ENCODE data around the gene PPP1R3E. TPM values are rescaled to one million over a fixed set of nuclear protein-coding genes. Genes with fewer than 3 reads are reported as not detected.

Gene PPP1R3E, protein sequence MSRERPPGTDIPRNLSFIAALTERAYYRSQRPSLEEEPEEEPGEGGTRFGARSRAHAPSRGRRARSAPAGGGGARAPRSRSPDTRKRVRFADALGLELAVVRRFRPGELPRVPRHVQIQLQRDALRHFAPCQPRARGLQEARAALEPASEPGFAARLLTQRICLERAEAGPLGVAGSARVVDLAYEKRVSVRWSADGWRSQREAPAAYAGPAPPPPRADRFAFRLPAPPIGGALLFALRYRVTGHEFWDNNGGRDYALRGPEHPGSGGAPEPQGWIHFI
- 2.9 and 3.4 TPM in 2 replicates for total RNA-seq

GRCh38 chr14:23302290-23303225 lies at the start of gene PPP1R3E:
Gene PPP1R3E, minus strand, starts transcription at chr14:23302859. Its CDS starts 283 bp downstream, at chr14:23302576.
- no peak for TF ChIP-seq CTCF (IDR thresholded peaks at IDR 0.05; ENCODE audit: insufficient read depth, low read length, severe bottlenecking)
- peak; percentile 35 for DNase-seq (ENCODE audit: low read depth)
- Histone ChIP-seq H3K27me3 (ENCODE audit: control insufficient read depth, insufficient read depth, low read length) (no peaks in the 10 kb centered on the region), H3K36me3 (ENCODE audit: control insufficient read depth, insufficient read depth, low read length) (peaks cover 1% of the 10 kb centered on the region), H3K4me3 (ENCODE audit: low read depth, low read length) (peak within 1 kb of the TSS; percentile 55)
- FAIRE-seq, result no peak

DNA sequence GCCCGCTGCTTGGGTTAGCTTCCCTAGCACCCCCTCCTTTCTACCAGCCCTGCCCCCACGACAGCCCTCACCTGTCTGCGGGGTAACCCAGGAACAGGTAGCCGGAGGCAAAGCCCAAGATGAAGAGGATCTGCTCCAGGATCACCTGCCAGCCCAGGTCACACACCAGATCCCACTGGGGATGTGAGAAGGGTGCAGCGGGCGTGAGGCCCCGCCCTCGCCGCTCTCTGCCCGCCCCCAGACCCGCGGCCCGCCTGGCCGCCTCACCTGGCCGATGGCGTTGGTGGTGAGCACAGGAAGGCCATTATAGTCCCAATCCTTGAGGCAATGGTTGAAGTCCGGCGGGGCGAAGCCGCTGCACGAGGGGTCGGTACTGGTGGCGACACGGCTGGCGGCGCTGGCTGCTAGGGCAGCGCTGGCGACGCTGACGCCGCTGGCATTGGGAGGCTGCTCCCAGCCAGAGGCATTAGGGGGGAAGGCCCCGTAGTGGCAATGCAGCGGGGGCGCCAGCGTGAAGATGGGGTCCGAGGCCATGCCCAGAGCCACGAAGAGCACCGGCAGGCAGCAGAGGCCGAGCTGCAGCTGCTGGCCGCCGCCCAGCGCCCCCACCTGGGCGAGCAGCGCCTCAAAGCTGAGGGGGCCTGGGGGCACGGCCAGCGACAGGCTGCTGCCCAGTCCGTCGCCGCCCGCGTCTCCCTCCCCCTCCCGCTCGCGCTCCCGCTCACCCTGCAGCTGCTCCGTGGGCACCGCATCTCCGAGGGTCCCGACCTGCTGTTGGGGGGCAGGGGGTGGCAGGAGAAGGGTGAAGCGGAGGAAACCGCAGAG lies 49.2 kb upstream of the PPP1R3E start:
- H3K36me3 ChIP-seq (ENCODE audit: control insufficient read depth, insufficient read depth, low read length), result no peaks in the 10 kb centered on the region
- FAIRE-seq (no peak), DNase-seq (ENCODE audit: low read depth) (no peak)
- peak; percentile 13 for TF ChIP-seq CTCF (IDR thresholded peaks at IDR 0.05; ENCODE audit: insufficient read depth, low read length, severe bottlenecking)
- H3K4me3 ChIP-seq (ENCODE audit: low read depth, low read length), result peak overlapping the region; percentile 38
- peaks cover 4% of the 10 kb centered on the region for H3K27me3 ChIP-seq (ENCODE audit: control insufficient read depth, insufficient read depth, low read length)

DNA sequence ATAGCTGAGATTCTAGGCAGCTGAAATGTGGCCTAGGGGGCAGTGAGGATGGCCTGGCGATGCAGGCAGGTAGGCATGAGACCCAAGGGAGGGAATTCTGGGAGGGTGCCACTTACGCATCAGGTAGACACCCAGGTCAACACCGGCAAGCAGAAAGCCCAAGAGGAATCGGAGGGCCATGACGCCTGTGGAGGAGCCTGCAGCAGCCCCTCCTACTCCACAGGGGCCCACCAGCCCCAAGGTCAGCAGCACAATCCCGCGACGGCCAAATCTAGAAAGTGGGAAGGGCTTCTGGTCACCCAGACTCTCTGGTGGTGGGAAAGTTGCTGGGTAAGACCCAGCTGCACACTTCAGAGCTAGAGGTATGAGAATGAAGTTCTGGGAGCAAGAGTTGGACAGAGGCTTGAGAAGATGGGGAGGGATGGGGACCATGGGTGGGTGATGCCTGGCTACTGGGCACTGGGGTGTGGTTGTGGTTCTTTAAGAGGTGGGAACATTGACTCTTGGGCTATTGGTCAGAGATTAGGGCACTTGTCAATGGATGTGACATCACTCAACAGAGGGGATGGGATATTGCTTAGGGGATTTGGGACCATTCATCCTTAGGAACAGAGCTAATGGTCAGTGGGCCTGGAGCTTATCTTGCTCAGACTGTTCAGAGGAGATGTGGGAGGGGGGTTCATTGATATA lies 46.6 kb upstream of the PPP1R3E start:
- Histone ChIP-seq H3K27me3 (ENCODE audit: control insufficient read depth, insufficient read depth, low read length) (peaks cover 4% of the 10 kb centered on the region), H3K36me3 (ENCODE audit: control insufficient read depth, insufficient read depth, low read length) (no peaks in the 10 kb centered on the region), H3K4me3 (ENCODE audit: low read depth, low read length) (no peak overlapping the region)
- FAIRE-seq, result no peak
- no peak for DNase-seq (ENCODE audit: low read depth)
- no peak for TF ChIP-seq CTCF (IDR thresholded peaks at IDR 0.05; ENCODE audit: insufficient read depth, low read length, severe bottlenecking)

DNA sequence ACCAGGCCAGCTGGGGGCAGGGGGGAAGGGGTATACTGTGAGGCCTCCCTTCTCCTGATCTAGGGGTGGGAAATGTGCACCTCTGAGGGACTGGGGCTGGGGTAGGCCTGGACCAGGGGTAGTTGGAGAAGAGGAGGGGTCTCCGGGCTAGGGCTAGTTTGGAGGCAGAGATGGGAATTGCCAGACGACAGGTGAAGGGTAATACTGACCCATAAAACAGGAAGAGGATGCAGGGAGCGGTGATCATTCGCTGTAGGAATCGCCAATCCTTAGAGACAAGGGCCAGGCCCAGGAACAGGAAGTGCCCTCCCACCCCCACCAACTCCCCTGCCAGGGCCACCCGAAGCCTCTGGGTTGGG lies 45.6 kb upstream of the PPP1R3E start:
- FAIRE-seq (no peak), DNase-seq (ENCODE audit: low read depth) (no peak)
- no peaks in the 10 kb centered on the region for H3K36me3 ChIP-seq (ENCODE audit: control insufficient read depth, insufficient read depth, low read length)
- H3K4me3 ChIP-seq (ENCODE audit: low read depth, low read length), result no peak overlapping the region
- no peak for TF ChIP-seq CTCF (IDR thresholded peaks at IDR 0.05; ENCODE audit: insufficient read depth, low read length, severe bottlenecking)
- peaks cover 2% of the 10 kb centered on the region for H3K27me3 ChIP-seq (ENCODE audit: control insufficient read depth, insufficient read depth, low read length)
